HCT116 (cell line): ENCODE measurements around the gene LLGL2. TPM values are rescaled to one million over a fixed set of nuclear protein-coding genes. Genes with fewer than 3 reads are reported as not detected.
A peak's percentile ranks its signal among the peaks of the same experiment; 100 is the strongest.

Experiments used
- ATAC-seq: fragments of 200-7000 bp; cut with Tn5 transposase; 2 replicates; pipeline ENCODE4 v1.9.1; 2020; ENCODE audit warnings: mild to moderate bottlenecking, moderate library complexity
- BruUV-seq: library from RNA; stranded (reverse); fragments of 400-500 nt; replicated peaks from 2 replicates; lab custom pipeline; 2021; lab: Mats Ljungman, UMichigan
- CTCF ChIA-PET: fragments of 300-600 bp; sonication (Branson Sonifier 250); formaldehyde crosslinking; loops from one replicate; lab custom pipeline; 2021; ENCODE audit warnings: antibody characterized with exemption; lab: Charles Lee
- POLR2A ChIA-PET: fragments of 300-600, 350-600 bp; sonication (Branson Sonifier 250); formaldehyde crosslinking; loops from one replicate; lab custom pipeline; 2021; ENCODE audit warnings: antibody characterized with exemption; lab: Charles Lee
- RAD21 ChIA-PET, 2 experiments: fragments of 300-600 bp; sonication (Branson Sonifier 250); formaldehyde crosslinking; loops; one replicate each; lab custom pipeline; 2023; ENCODE audit warnings: low total read pairs in 2 of 2; ENCODE audit not compliant: uncharacterized antibody in 2 of 2, unreplicated experiment in 2 of 2, low non-redundant PET in 1 of 2; lab: Charles Lee
- DNase-seq: peaks from one replicate; pipeline ENCODE4 v3.0.0-alpha.2; 2010; ENCODE audit warnings: low read depth, low spot score
- H2AFZ ChIP-seq: fragments of 200-600 bp; shearing (Covaris generic), sonication (generic); 2 replicates; pipeline ENCODE4 v1.6.1; 2017; ENCODE audit warnings: low read depth, mixed run types, mixed read lengths, antibody characterized with exemption, low read length; ENCODE audit not compliant: poor library complexity, severe bottlenecking
- H3K27ac ChIP-seq: 2 replicates; pipeline ENCODE4 v1.5.1; 2012; ENCODE audit warnings: low read depth, low read length
- H3K27me3 ChIP-seq: fragments of 200-600 bp; sonication (generic); 2 replicates; pipeline ENCODE4 v1.6.1; 2016; ENCODE audit warnings: mixed run types, low read length, mixed read lengths; ENCODE audit not compliant: insufficient read depth
- H3K36me3 ChIP-seq, 2 experiments: fragments of 200-500 bp in 1 of 2; fragments of 200-600 bp in 1 of 2; sonication (Bioruptor generic) in 1 of 2; sonication (generic) in 1 of 2; 2 replicates each; pipeline versions ENCODE4 v1.5.1 to v1.6.1; 2014 to 2016; ENCODE audit warnings: low read length in 2 of 2, inconsistent platforms in 1 of 2, mixed read lengths in 1 of 2, mixed run types in 1 of 2; ENCODE audit not compliant: insufficient read depth in 2 of 2, control insufficient read depth in 1 of 2
- H3K4me1 ChIP-seq, 2 experiments: fragments of 200-600 bp in 1 of 2; sonication (generic) in 1 of 2; 2 replicates each; pipeline versions ENCODE4 v1.5.1 to v1.6.1; 2012 to 2017; ENCODE audit warnings: low read length in 2 of 2, inconsistent platforms in 1 of 2, mild to moderate bottlenecking in 1 of 2, mixed read lengths in 1 of 2, mixed run types in 1 of 2, moderate library complexity in 1 of 2; ENCODE audit not compliant: insufficient read depth in 2 of 2, control insufficient read depth in 1 of 2
- H3K4me2 ChIP-seq: fragments of 200-600 bp; sonication (generic); 2 replicates; pipeline ENCODE4 v1.6.1; 2017; ENCODE audit warnings: mixed run types, low read length, mixed read lengths
- H3K4me3 ChIP-seq, 2 experiments: fragments of 200-600 bp in 1 of 2; sonication (generic) in 1 of 2; replicated peaks in 1 of 2; 2 replicates each; pipeline ENCODE4 v1.5.1; 2011 to 2016; ENCODE audit warnings: low read length in 2 of 2, control low read depth in 1 of 2, low read depth in 1 of 2, mild to moderate bottlenecking in 1 of 2, mixed read lengths in 1 of 2, mixed run types in 1 of 2
- H3K79me2 ChIP-seq: fragments of 200-600 bp; sonication (generic); 2 replicates; pipeline ENCODE4 v1.6.1; 2017; ENCODE audit warnings: mild to moderate bottlenecking, mixed run types, low read length, moderate library complexity, mixed read lengths; ENCODE audit not compliant: insufficient read depth
- H3K9ac ChIP-seq: fragments of 200-600 bp; sonication (generic); 2 replicates; pipeline ENCODE4 v1.6.1; 2016; ENCODE audit warnings: low read length, mixed read lengths
- H3K9me2 ChIP-seq: fragments of 200-600 bp; sonication (generic), shearing (Covaris generic); 2 replicates; pipeline ENCODE4 v1.6.1; 2017; ENCODE audit warnings: mixed run types, mild to moderate bottlenecking, moderate library complexity; ENCODE audit not compliant: insufficient read depth
- H3K9me3 ChIP-seq, 2 experiments: fragments of 200-500 bp in 1 of 2; fragments of 200-600 bp in 1 of 2; sonication (Bioruptor generic) in 1 of 2; sonication (generic) in 1 of 2; 2 replicates each; pipeline ENCODE4 v1.6.1; 2014 to 2017; ENCODE audit warnings: low read length in 2 of 2, mixed read lengths in 2 of 2, inconsistent platforms in 1 of 2, low read depth in 1 of 2, mild to moderate bottlenecking in 1 of 2, mixed run types in 1 of 2, moderate library complexity in 1 of 2; ENCODE audit not compliant: control insufficient read depth in 1 of 2, insufficient read depth in 1 of 2
- H4K20me1 ChIP-seq: fragments of 200-600 bp; sonication (generic), shearing (Covaris generic); 2 replicates; pipeline ENCODE4 v1.6.1; 2017; ENCODE audit warnings: mixed run types, mild to moderate bottlenecking, moderate library complexity; ENCODE audit not compliant: insufficient read depth
- CEBPB ChIP-seq: IDR thresholded peaks from 2 replicates; pipeline ENCODE4 v1.6.1; 2012; ENCODE audit warnings: low read depth
- EGR1 ChIP-seq: IDR thresholded peaks from 2 replicates; pipeline ENCODE4 v1.6.1; 2012; ENCODE audit warnings: low read depth
- EZH2phosphoT487 ChIP-seq: fragments of 200-600 bp; IDR thresholded peaks from 2 replicates; pipeline ENCODE4 v1.6.1; 2018; ENCODE audit warnings: antibody characterized with exemption, borderline replicate concordance
- POLR2A ChIP-seq: IDR thresholded peaks from 2 replicates; pipeline ENCODE4 v1.7.0; 2011; ENCODE audit warnings: borderline replicate concordance; ENCODE audit not compliant: insufficient read depth, insufficient read length; ENCODE audit errors: extremely low read depth
- POLR2AphosphoS5 ChIP-seq: IDR thresholded peaks from 2 replicates; pipeline ENCODE4 v1.6.1; 2011; ENCODE audit warnings: mild to moderate bottlenecking, low read depth, low read length, moderate library complexity
- SIN3A ChIP-seq: IDR thresholded peaks from 2 replicates; pipeline ENCODE4 v1.6.1; 2012; ENCODE audit warnings: low read depth
- SP1 ChIP-seq: IDR thresholded peaks from 2 replicates; pipeline ENCODE4 v1.6.1; 2012; ENCODE audit warnings: low read depth
- TCF7L2 ChIP-seq: IDR thresholded peaks from 2 replicates; pipeline ENCODE4 v1.7.0; 2011; ENCODE audit warnings: borderline replicate concordance, inconsistent platforms; ENCODE audit not compliant: insufficient read depth, insufficient read length; ENCODE audit errors: extremely low read depth
- ZFX ChIP-seq: fragments of 450-650 bp; IDR thresholded peaks from 2 replicates; pipeline ENCODE4 v1.6.1; 2017
- intact Hi-C: fragments of 100-400 bp; cut with micrococcal nuclease; formaldehyde crosslinking; loops from 2 replicates; pipeline ENCODE4 v1.10.0; 2022
- total RNA-seq: library from RNA; stranded (reverse); gene quantifications from one replicate; pipeline ENCODE4 v1.2.1, GENCODE V29; 2021; ENCODE audit not compliant: unreplicated experiment

Gene LLGL2
- total RNA-seq, 1 experiment from 2014 or later = 209 TPM

GRCh38 chr17:75514299-75514918, 11.1 kb upstream of the LLGL2 start:
- Histone ChIP-seq H3K4me2 (peak overlapping the region; percentile 99), H3K9me3 (no peaks in the 10 kb centered on the region), H2AFZ (no peak overlapping the region), H3K4me3 (peak overlapping the region; percentile 87 to 91), H3K27me3 (no peaks in the 10 kb centered on the region), H3K27ac (peak overlapping the region; percentile 86), H3K9ac (peak overlapping the region; percentile 83), H3K79me2 (peaks cover 79% of the 10 kb centered on the region), H3K4me1 (peaks cover 28 to 62% of the 10 kb centered on the region in 2 experiments), H3K36me3 (peaks cover 3 to 38% of the 10 kb centered on the region in 2 experiments; a peak in 2 of 4 replicates), H3K9me2 (no peaks in the 10 kb centered on the region), H4K20me1 (no peaks in the 10 kb centered on the region; the same call in 1 of the 2 replicates)
- intact Hi-C loops = loop anchor here (10.0 kb wide), 1 partner anchor 230 kb away; no protein-coding TSS in a partner anchor
- RAD21 ChIA-PET = interaction anchor here in 1 of 2 experiments (0.6 to 1.3 kb wide), 2 partner anchors 10 to 193 kb away, joined by 3 to 4 read pairs; no protein-coding TSS in a partner anchor
- no peak for ATAC-seq
- BruUV-seq = no TSS peak
- TF ChIP-seq TCF7L2 (no peak), SIN3A (no peak), CEBPB (no peak), ZFX (no peak), EGR1 (no peak)
- no peak for DNase-seq
- CTCF ChIA-PET = interaction anchor here (0.7 to 1.0 kb wide), 2 partner anchors 11 to 118 kb away, joined by 3 read pairs; partner anchors contain the start of genes LLGL2 and SMIM5
- POLR2A ChIA-PET = no interaction called here

GRCh38 chr17:75514919-75515495, 10.5 kb upstream of the LLGL2 start:
- peaks cover 28 to 60% of the 10 kb centered on the region in 2 experiments for H3K4me1 ChIP-seq
- H3K9me3 ChIP-seq = no peaks in the 10 kb centered on the region
- H3K36me3 ChIP-seq = peaks cover 7 to 41% of the 10 kb centered on the region in 2 experiments
- ATAC-seq (no peak), DNase-seq (no peak)
- H3K9ac ChIP-seq = peak overlapping the region; percentile 83
- POLR2A ChIA-PET = no interaction called here
- H3K4me2 ChIP-seq = peak overlapping the region; percentile 99
- peaks cover 78% of the 10 kb centered on the region for H3K79me2 ChIP-seq
- H2AFZ ChIP-seq = no peak overlapping the region
- no TSS peak for BruUV-seq
- H4K20me1 ChIP-seq = no peaks in the 10 kb centered on the region; the same call in 1 of the 2 replicates
- no peaks in the 10 kb centered on the region for H3K27me3 ChIP-seq
- H3K4me3 ChIP-seq = peak overlapping the region; percentile 87 to 91
- TF ChIP-seq POLR2A (no peak), EGR1 (no peak), TCF7L2 (no peak), EZH2phosphoT487 (no peak), POLR2AphosphoS5 (peak; percentile 73), ZFX (peak; percentile 69; the same call in 1 of the 2 replicates), CEBPB (no peak), SP1 (no peak)
- TF ChIP-seq, all 23 proteins: peak for 2
- intact Hi-C loops = loop anchor here (1.0 to 10.0 kb wide), 5 partner anchors 87 to 243 kb away; partner anchors contain the start of genes MIF4GD, SLC25A19 and SMIM5
- peak overlapping the region; percentile 86 for H3K27ac ChIP-seq
- ChIA-PET RAD21 (no interaction called here), CTCF (interaction anchor here (0.7 to 1.0 kb wide), 2 partner anchors 10 to 118 kb away, joined by 3 read pairs; partner anchors contain the start of genes LLGL2 and SMIM5)
- H3K9me2 ChIP-seq = no peaks in the 10 kb centered on the region
